DOHH2 (cell line): ENCODE data around the gene AUH.

Source experiments
- H3F3A ChIP-seq: fragments of 200-600 bp; sonication (generic), shearing (Covaris generic); 2 replicates; pipeline ENCODE4 v1.6.0; 2016; ENCODE audit warnings: antibody characterized with exemption, mild to moderate bottlenecking; ENCODE audit not compliant: control insufficient read depth, insufficient read depth
- H3K27ac ChIP-seq: fragments of 200-600 bp; sonication (generic); 2 replicates; pipeline ENCODE4 v1.5.1; 2014; ENCODE audit warnings: low read depth, mild to moderate bottlenecking, low read length, moderate library complexity
- H3K27me3 ChIP-seq: fragments of 200-600 bp; sonication (generic); 2 replicates; pipeline ENCODE4 v1.6.1; 2014; ENCODE audit warnings: mild to moderate bottlenecking, low read length, mixed read lengths; ENCODE audit not compliant: control insufficient read depth
- H3K36me3 ChIP-seq: fragments of 200-600 bp; sonication (generic); 2 replicates; pipeline ENCODE4 v1.6.1; 2014; ENCODE audit warnings: mild to moderate bottlenecking, low read length, moderate library complexity, mixed read lengths; ENCODE audit not compliant: control insufficient read depth
- H3K4me1 ChIP-seq: fragments of 200-600 bp; sonication (generic); 2 replicates; pipeline ENCODE4 v1.6.1; 2014; ENCODE audit warnings: mild to moderate bottlenecking, low read length, mixed read lengths; ENCODE audit not compliant: control insufficient read depth
- H3K4me2 ChIP-seq: fragments of 200-600 bp; sonication (generic); 2 replicates; pipeline ENCODE4 v1.6.0; 2014; ENCODE audit warnings: mild to moderate bottlenecking, low read length, moderate library complexity
- H3K4me3 ChIP-seq: fragments of 200-600 bp; sonication (generic); 2 replicates; pipeline ENCODE4 v1.5.1; 2014; ENCODE audit warnings: mild to moderate bottlenecking, low read length, mixed read lengths
- H3K79me2 ChIP-seq: fragments of 200-600 bp; sonication (generic); 2 replicates; pipeline ENCODE4 v1.6.1; 2014; ENCODE audit warnings: mild to moderate bottlenecking, low read length, mixed read lengths; ENCODE audit not compliant: control insufficient read depth
- H3K9me2 ChIP-seq: fragments of 200-600 bp; sonication (generic); replicated peaks from 2 replicates; pipeline ENCODE4 v1.6.1; 2014; ENCODE audit warnings: mild to moderate bottlenecking, low read length, mixed read lengths; ENCODE audit not compliant: control insufficient read depth
- H3K9me3 ChIP-seq: fragments of 200-600 bp; sonication (generic); 2 replicates; pipeline ENCODE4 v1.6.1; 2014; ENCODE audit warnings: antibody characterized with exemption, low read length, mixed read lengths; ENCODE audit not compliant: control insufficient read depth, insufficient read depth
- H4K20me1 ChIP-seq: fragments of 200-600 bp; sonication (generic); 2 replicates; pipeline ENCODE4 v1.6.0; 2014; ENCODE audit warnings: low read depth, mild to moderate bottlenecking, antibody characterized with exemption, low read length, moderate library complexity; ENCODE audit not compliant: control insufficient read depth, insufficient read depth
- CTCF ChIP-seq: fragments of 200-600 bp; sonication (generic); IDR thresholded peaks from one replicate; pipeline ENCODE4 v1.5.1; 2014; ENCODE audit warnings: antibody characterized with exemption, mild to moderate bottlenecking, low read depth, low read length; ENCODE audit not compliant: poor library complexity, severe bottlenecking
- EZH2phosphoT487 ChIP-seq: fragments of 200-600 bp; sonication (generic); IDR thresholded peaks from 2 replicates; pipeline ENCODE4 v1.6.1; 2017; ENCODE audit warnings: borderline replicate concordance, mild to moderate bottlenecking, antibody characterized with exemption, low read length, moderate library complexity, mixed read lengths

Gene AUH

GRCh38 chr9:91403665-91404543 lies 42.2 kb upstream of the AUH start:
- Histone ChIP-seq H3K9me2 (no peaks in the 10 kb centered on the region), H3K36me3 (no peaks in the 10 kb centered on the region), H3K9me3 (no peaks in the 10 kb centered on the region), H3K27ac (no peak overlapping the region), H3K79me2 (no peaks in the 10 kb centered on the region), H3K4me3 (no peak overlapping the region), H3F3A (no peaks in the 10 kb centered on the region), H3K4me1 (no peaks in the 10 kb centered on the region), H4K20me1 (no peaks in the 10 kb centered on the region), H3K27me3 (no peaks in the 10 kb centered on the region), H3K4me2 (no peak overlapping the region)
- TF ChIP-seq EZH2phosphoT487 (no peak), CTCF (no peak)

- no peaks in the 10 kb centered on the region for H4K20me1 ChIP-seq
- H3K27ac ChIP-seq = no peak overlapping the region
- H3F3A ChIP-seq = no peaks in the 10 kb centered on the region
- H3K36me3 ChIP-seq = no peaks in the 10 kb centered on the region
- no peaks in the 10 kb centered on the region for H3K9me3 ChIP-seq
- H3K4me1 ChIP-seq = no peaks in the 10 kb centered on the region
- no peak for TF ChIP-seq EZH2phosphoT487
- no peak for TF ChIP-seq CTCF
- H3K79me2 ChIP-seq = no peaks in the 10 kb centered on the region
- H3K27me3 ChIP-seq = no peaks in the 10 kb centered on the region
- no peak overlapping the region for H3K4me2 ChIP-seq
- no peak overlapping the region for H3K4me3 ChIP-seq
- no peaks in the 10 kb centered on the region for H3K9me2 ChIP-seq
Measured at GRCh38 chr9:91398926-91399325, 37.2 kb upstream of the AUH start.

- Histone ChIP-seq H4K20me1 (no peaks in the 10 kb centered on the region), H3K9me3 (no peaks in the 10 kb centered on the region), H3K9me2 (no peaks in the 10 kb centered on the region), H3K36me3 (no peaks in the 10 kb centered on the region), H3K4me1 (no peaks in the 10 kb centered on the region), H3K4me2 (no peak overlapping the region), H3K27ac (no peak overlapping the region), H3F3A (no peaks in the 10 kb centered on the region), H3K27me3 (no peaks in the 10 kb centered on the region), H3K79me2 (no peaks in the 10 kb centered on the region), H3K4me3 (no peak overlapping the region)
- TF ChIP-seq EZH2phosphoT487 = no peak
- no peak for TF ChIP-seq CTCF
Measured at GRCh38 chr9:91395553-91396471, 34.1 kb upstream of the AUH start.
